HepG2 (cell line): ENCODE results near the gene PPP1R9A. TPM values are rescaled to one million over a fixed set of nuclear protein-coding genes. Genes with fewer than 3 reads are reported as not detected.

Source experiments
- ATAC-seq: fragments of 200-7000 bp; cut with Tn5 transposase; 3 replicates; pipeline ENCODE4 v1.9.1; 2020; ENCODE audit warnings: mild to moderate bottlenecking, moderate library complexity
- BruUV-seq: library from RNA; stranded (reverse); fragments of 400-500 nt; replicated peaks from 2 replicates; lab custom pipeline; 2021; lab: Mats Ljungman, UMichigan
- CTCF ChIA-PET: fragments of 300-600 bp; formaldehyde crosslinking; extraction: SDS; loops from one replicate; lab custom pipeline; 2021; ENCODE audit warnings: low total read pairs, inconsistent platforms, low intra/inter-chr PET ratio; lab: Yijun Ruan, JAX
- POLR2A ChIA-PET: fragments of 350-600 bp; sonication (Branson Sonifier 250); formaldehyde crosslinking; loops from one replicate; lab custom pipeline; 2020; ENCODE audit warnings: antibody characterized with exemption, inconsistent platforms; lab: Yijun Ruan, JAX
- DNase-seq: peaks from one replicate; pipeline ENCODE4 v3.0.0-alpha.2; 2015; ENCODE audit warnings: low spot score
- FAIRE-seq: peaks from 3 replicates; lab custom pipeline; 2011; peaks lifted over from hg19 to GRCh38; lab: Jason Lieb, UNC
- H2AFZ ChIP-seq: one replicate; pipeline ENCODE4 v1.6.1; 2011; ENCODE audit warnings: low read length, inconsistent platforms
- H3K27ac ChIP-seq: fragments of 300-600 bp; 3 replicates; pipeline ENCODE4 v1.8.0; 2011; ENCODE audit warnings: mixed run types, mild to moderate bottlenecking, mixed read lengths, low read length, inconsistent platforms; ENCODE audit not compliant: insufficient read depth; ENCODE audit errors: extremely low read length
- H3K27me3 ChIP-seq, 2 experiments: fragments of 200-600 bp in 1 of 2; 2 replicates in 1 of 2; 3 replicates in 1 of 2; pipeline versions ENCODE4 v1.6.0 to v1.8.0; 2011; ENCODE audit warnings: low read length in 2 of 2, mild to moderate bottlenecking in 2 of 2, moderate library complexity in 2 of 2, inconsistent platforms in 1 of 2; ENCODE audit not compliant: insufficient read depth in 2 of 2, control insufficient read depth in 1 of 2
- H3K36me3 ChIP-seq, 2 experiments: fragments of 200-600 bp in 1 of 2; replicated peaks in 1 of 2; 2 replicates in 1 of 2; 3 replicates in 1 of 2; pipeline versions ENCODE4 v1.5.1 to v1.8.0; 2011; ENCODE audit warnings: low read length in 2 of 2, inconsistent platforms in 1 of 2; ENCODE audit not compliant: insufficient read depth in 2 of 2, control insufficient read depth in 1 of 2
- H3K4me1 ChIP-seq: 2 replicates; pipeline ENCODE4 v1.5.1; 2012; ENCODE audit warnings: low read length, inconsistent platforms; ENCODE audit not compliant: insufficient read depth
- H3K4me2 ChIP-seq: 2 replicates; pipeline ENCODE4 v1.6.0; 2011; ENCODE audit warnings: low read depth, low read length, inconsistent platforms
- H3K4me3 ChIP-seq, 3 experiments: fragments of 200-600 bp in 1 of 3; sonication (generic), shearing (Covaris generic) in 1 of 3; replicated peaks in 1 of 3; 2 replicates each; pipeline ENCODE4 v1.5.1; 2011 to 2016; ENCODE audit warnings: low read length in 3 of 3, inconsistent platforms in 2 of 3, low read depth in 2 of 3, mild to moderate bottlenecking in 2 of 3, control low read depth in 1 of 3, mixed read lengths in 1 of 3; ENCODE audit not compliant: insufficient read depth in 1 of 3
- H3K79me2 ChIP-seq: one replicate; pipeline ENCODE4 v1.6.1; 2011; ENCODE audit warnings: low read length, inconsistent platforms; ENCODE audit not compliant: insufficient read depth
- H3K9ac ChIP-seq: 2 replicates; pipeline ENCODE4 v1.6.0; 2011; ENCODE audit warnings: mild to moderate bottlenecking, low read depth, low read length, inconsistent platforms; ENCODE audit not compliant: insufficient read depth
- H3K9me3 ChIP-seq: 2 replicates; pipeline ENCODE4 v1.5.1; 2012; ENCODE audit warnings: mild to moderate bottlenecking, low read length
- H4K20me1 ChIP-seq: 2 replicates; pipeline ENCODE4 v1.6.0; 2011; ENCODE audit warnings: inconsistent platforms, mild to moderate bottlenecking, low read length, moderate library complexity; ENCODE audit not compliant: insufficient read depth
- RBM22 ChIP-seq: fragments of 200-400 bp; formaldehyde crosslinking; optimal IDR thresholded peaks from 2 replicates; pipeline ENCODE3; 2017; ENCODE audit warnings: mild to moderate bottlenecking, low read length, moderate library complexity
- ZNF629 ChIP-seq: sonication (generic); formaldehyde crosslinking; conservative IDR thresholded peaks from 2 replicates; pipeline ENCODE4 v1.5.0; 2020; ENCODE audit warnings: missing genetic modification reagents
- ZNF781 ChIP-seq: sonication (generic); formaldehyde crosslinking; IDR thresholded peaks from 2 replicates; pipeline ENCODE4 v1.5.1; 2020; ENCODE audit warnings: borderline replicate concordance, mild to moderate bottlenecking, missing genetic modification reagents; ENCODE audit errors: not compliant biosample characterization
- WGBS: methylation state at CpG from one replicate; pipeline ENCODE4 v1.1.6; 2017; ENCODE audit warnings: low lambda C conversion rate; 5-methylcytosine and 5-hydroxymethylcytosine counted together
- in situ Hi-C: cut with HindIII; loops from 2 replicates; pipeline ENCODE4 v1.10.0; 2017; ENCODE audit warnings: low pct_unique_long_range_greater_than_20kb; ENCODE audit not compliant: extremely low pct_ligation_motif_present
- intact Hi-C: fragments of 100-400 bp; cut with micrococcal nuclease; formaldehyde crosslinking; loops from one replicate; pipeline ENCODE4 v1.10.0; 2022; ENCODE audit not compliant: unreplicated experiment
- polyA plus RNA-seq, 8 experiments: library from polyadenylated mRNA; depleted of rRNA in 3 of 8; stranded (reverse) in 7 of 8; unstranded in 1 of 8; fragments of >200 nt; fragmentation: Illumina TruSeq in 4 of 8; extraction: Trizol in 4 of 8; gene quantifications; 2 replicates each; pipeline versions ENCODE4 v1.2.1 to v1.2.3, GENCODE V29; 2011 to 2016; ENCODE audit warnings: low read depth in 4 of 8, missing spikeins in 1 of 8, mixed read lengths in 1 of 8; ENCODE audit not compliant: insufficient read depth in 1 of 8
- total RNA-seq, 5 experiments: library from RNA; depleted of rRNA; stranded (reverse); fragments of >200 nt; fragmentation: Illumina TruSeq; extraction: Trizol; gene quantifications; 2 replicates each; pipeline ENCODE4 v1.2.3, GENCODE V29; 2016; ENCODE audit warnings: low read depth in 1 of 5
- TF ChIP-seq, protein P1 (sequence below), 2 experiments: IDR thresholded peaks; 2 replicates each; pipeline ENCODE4 v1.6.1; 2011 to 2012; ENCODE audit warnings: low read length in 2 of 2, borderline replicate concordance in 1 of 2, low read depth in 1 of 2, mild to moderate bottlenecking in 1 of 2, moderate library complexity in 1 of 2
- TF ChIP-seq, protein P2 (sequence below): sonication (generic); formaldehyde crosslinking; IDR thresholded peaks from 2 replicates; pipeline ENCODE4 v1.4.0; 2020; ENCODE audit warnings: missing genetic modification reagents

PPP1R9A gene
- total and polyA plus RNA-seq, 2 of the 13 experiments (the other 11 are each of a cell fraction or from before 2014, with no cell fraction given) = 11.4 to 31.9 TPM

DNA sequence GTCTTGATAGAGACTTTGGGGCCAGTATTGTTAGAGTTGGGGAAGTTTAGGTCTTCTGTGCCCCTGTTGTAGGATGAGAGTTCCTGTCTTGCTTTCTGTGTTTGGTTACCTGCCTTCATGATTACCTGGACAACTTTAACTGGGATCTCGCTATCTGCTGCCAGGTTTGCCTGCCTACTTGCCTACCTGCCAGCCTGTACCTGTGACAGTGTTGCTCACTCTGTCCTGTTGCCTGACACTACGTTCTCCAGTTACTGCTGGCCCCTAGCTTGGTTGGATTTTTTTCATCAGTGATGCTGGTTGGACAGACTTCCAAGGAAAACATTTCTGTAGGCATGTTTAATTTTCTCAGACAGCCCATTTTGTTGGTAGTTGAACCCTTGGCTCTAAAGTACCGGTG, 48.4 kb downstream of the PPP1R9A start:
- no peaks in the 10 kb centered on the region for H3K27me3 ChIP-seq
- intact Hi-C loops (no loop called here), in situ Hi-C loops (no loop called here)
- CTCF ChIA-PET = no interaction called here
- H3K27ac ChIP-seq = no peak overlapping the region
- DNase-seq (no peak), FAIRE-seq (no peak), ATAC-seq (no peak)
- H4K20me1 ChIP-seq = no peaks in the 10 kb centered on the region
- no peak overlapping the region for H2AFZ ChIP-seq
- H3K79me2 ChIP-seq = peaks cover 19% of the 10 kb centered on the region
- H3K4me1 ChIP-seq = peaks cover 33% of the 10 kb centered on the region
- WGBS = 95% methylated on average over 3 of the region's 3 CpGs
- no TSS peak for BruUV-seq
- POLR2A ChIA-PET = interaction anchor here (1.1 kb wide), 1 partner anchor 14 kb away, joined by 4 read pairs; no protein-coding TSS in a partner anchor
- H3K4me2 ChIP-seq = no peak overlapping the region
- no peaks in the 10 kb centered on the region for H3K9me3 ChIP-seq
- H3K36me3 ChIP-seq = no peaks in the 10 kb centered on the region
- no peak overlapping the region for H3K4me3 ChIP-seq
- TF ChIP-seq, protein P1, sequence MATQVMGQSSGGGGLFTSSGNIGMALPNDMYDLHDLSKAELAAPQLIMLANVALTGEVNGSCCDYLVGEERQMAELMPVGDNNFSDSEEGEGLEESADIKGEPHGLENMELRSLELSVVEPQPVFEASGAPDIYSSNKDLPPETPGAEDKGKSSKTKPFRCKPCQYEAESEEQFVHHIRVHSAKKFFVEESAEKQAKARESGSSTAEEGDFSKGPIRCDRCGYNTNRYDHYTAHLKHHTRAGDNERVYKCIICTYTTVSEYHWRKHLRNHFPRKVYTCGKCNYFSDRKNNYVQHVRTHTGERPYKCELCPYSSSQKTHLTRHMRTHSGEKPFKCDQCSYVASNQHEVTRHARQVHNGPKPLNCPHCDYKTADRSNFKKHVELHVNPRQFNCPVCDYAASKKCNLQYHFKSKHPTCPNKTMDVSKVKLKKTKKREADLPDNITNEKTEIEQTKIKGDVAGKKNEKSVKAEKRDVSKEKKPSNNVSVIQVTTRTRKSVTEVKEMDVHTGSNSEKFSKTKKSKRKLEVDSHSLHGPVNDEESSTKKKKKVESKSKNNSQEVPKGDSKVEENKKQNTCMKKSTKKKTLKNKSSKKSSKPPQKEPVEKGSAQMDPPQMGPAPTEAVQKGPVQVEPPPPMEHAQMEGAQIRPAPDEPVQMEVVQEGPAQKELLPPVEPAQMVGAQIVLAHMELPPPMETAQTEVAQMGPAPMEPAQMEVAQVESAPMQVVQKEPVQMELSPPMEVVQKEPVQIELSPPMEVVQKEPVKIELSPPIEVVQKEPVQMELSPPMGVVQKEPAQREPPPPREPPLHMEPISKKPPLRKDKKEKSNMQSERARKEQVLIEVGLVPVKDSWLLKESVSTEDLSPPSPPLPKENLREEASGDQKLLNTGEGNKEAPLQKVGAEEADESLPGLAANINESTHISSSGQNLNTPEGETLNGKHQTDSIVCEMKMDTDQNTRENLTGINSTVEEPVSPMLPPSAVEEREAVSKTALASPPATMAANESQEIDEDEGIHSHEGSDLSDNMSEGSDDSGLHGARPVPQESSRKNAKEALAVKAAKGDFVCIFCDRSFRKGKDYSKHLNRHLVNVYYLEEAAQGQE (IDR thresholded peaks at IDR 0.05; ENCODE audit: borderline replicate concordance in 1 of 2, low read depth in 1 of 2, low read length in 2 of 2) = no peak
- TF ChIP-seq ZNF781 (CRISPR knock-in tag) = no peak
- TF ChIP-seq, protein P2, sequence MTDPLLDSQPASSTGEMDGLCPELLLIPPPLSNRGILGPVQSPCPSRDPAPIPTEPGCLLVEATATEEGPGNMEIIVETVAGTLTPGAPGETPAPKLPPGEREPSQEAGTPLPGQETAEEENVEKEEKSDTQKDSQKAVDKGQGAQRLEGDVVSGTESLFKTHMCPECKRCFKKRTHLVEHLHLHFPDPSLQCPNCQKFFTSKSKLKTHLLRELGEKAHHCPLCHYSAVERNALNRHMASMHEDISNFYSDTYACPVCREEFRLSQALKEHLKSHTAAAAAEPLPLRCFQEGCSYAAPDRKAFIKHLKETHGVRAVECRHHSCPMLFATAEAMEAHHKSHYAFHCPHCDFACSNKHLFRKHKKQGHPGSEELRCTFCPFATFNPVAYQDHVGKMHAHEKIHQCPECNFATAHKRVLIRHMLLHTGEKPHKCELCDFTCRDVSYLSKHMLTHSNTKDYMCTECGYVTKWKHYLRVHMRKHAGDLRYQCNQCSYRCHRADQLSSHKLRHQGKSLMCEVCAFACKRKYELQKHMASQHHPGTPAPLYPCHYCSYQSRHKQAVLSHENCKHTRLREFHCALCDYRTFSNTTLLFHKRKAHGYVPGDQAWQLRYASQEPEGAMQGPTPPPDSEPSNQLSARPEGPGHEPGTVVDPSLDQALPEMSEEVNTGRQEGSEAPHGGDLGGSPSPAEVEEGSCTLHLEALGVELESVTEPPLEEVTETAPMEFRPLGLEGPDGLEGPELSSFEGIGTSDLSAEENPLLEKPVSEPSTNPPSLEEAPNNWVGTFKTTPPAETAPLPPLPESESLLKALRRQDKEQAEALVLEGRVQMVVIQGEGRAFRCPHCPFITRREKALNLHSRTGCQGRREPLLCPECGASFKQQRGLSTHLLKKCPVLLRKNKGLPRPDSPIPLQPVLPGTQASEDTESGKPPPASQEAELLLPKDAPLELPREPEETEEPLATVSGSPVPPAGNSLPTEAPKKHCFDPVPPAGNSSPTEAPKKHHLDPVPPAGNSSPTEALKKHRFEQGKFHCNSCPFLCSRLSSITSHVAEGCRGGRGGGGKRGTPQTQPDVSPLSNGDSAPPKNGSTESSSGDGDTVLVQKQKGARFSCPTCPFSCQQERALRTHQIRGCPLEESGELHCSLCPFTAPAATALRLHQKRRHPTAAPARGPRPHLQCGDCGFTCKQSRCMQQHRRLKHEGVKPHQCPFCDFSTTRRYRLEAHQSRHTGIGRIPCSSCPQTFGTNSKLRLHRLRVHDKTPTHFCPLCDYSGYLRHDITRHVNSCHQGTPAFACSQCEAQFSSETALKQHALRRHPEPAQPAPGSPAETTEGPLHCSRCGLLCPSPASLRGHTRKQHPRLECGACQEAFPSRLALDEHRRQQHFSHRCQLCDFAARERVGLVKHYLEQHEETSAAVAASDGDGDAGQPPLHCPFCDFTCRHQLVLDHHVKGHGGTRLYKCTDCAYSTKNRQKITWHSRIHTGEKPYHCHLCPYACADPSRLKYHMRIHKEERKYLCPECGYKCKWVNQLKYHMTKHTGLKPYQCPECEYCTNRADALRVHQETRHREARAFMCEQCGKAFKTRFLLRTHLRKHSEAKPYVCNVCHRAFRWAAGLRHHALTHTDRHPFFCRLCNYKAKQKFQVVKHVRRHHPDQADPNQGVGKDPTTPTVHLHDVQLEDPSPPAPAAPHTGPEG (CRISPR knock-in tag) = no peak
- no peak for TF ChIP-seq ZNF629 (CRISPR knock-in tag)
- no peak for TF ChIP-seq RBM22
- no peak overlapping the region for H3K9ac ChIP-seq
